Tibial nerve (tissue), 4 donors: ENCODE measurements around the gene SMIM44.

Source experiments
- EP300 ChIP-seq, 2 donors: sonication (generic); formaldehyde crosslinking; IDR thresholded peaks; one replicate each; pipeline ENCODE4 v1.6.1; 2017; ENCODE audit warnings: antibody characterized with exemption in 2 of 2, mild to moderate bottlenecking in 1 of 2
- POLR2A ChIP-seq, 2 donors: fragments of 450-650 bp; IDR thresholded peaks; one replicate each; pipeline ENCODE4 v1.6.1; 2017; ENCODE audit warnings: antibody characterized with exemption in 2 of 2, mild to moderate bottlenecking in 2 of 2, moderate library complexity in 2 of 2
- TF ChIP-seq, protein P1 (sequence below), 5 experiments: fragments of 200-600 bp in 3 of 5; fragments of 450-650 bp in 2 of 5; sonication (generic) in 3 of 5; IDR thresholded peaks; one replicate each; pipeline ENCODE4 v1.5.1; 2016 to 2019; ENCODE audit warnings: antibody characterized with exemption in 5 of 5, mild to moderate bottlenecking in 3 of 5, moderate library complexity in 2 of 5

DNA sequence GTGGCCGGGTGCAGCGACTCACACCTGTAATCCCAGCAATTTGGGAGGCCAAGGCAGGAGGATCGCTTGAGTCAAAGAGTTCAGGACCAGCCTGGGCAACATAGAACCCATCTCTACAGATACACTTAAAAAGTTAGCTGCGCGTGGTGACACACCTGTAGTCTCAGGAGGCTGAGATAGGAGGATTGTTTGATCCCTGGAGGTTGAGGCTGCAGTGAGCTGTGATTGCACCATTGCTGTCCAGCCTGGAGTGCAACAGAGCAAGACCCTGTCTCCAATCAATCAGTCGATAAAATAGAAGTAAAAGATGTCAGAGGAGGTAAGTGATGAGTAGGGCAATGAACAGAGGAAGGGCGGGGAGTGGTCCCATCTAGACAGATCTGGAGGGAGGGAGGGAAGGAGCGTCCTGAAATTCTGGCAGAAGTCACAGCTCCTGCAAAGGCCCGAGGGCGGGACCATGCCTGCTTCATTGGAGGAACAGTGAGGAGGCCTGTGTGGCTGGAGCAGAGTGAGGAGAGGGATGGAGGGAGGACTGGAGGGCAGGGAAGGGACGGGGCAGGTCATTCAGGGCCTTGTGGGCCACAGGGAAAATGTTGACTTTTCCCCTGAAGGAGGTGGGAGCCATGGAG lies 12.6 kb downstream of the SMIM44 start:
- TF ChIP-seq, protein P1, sequence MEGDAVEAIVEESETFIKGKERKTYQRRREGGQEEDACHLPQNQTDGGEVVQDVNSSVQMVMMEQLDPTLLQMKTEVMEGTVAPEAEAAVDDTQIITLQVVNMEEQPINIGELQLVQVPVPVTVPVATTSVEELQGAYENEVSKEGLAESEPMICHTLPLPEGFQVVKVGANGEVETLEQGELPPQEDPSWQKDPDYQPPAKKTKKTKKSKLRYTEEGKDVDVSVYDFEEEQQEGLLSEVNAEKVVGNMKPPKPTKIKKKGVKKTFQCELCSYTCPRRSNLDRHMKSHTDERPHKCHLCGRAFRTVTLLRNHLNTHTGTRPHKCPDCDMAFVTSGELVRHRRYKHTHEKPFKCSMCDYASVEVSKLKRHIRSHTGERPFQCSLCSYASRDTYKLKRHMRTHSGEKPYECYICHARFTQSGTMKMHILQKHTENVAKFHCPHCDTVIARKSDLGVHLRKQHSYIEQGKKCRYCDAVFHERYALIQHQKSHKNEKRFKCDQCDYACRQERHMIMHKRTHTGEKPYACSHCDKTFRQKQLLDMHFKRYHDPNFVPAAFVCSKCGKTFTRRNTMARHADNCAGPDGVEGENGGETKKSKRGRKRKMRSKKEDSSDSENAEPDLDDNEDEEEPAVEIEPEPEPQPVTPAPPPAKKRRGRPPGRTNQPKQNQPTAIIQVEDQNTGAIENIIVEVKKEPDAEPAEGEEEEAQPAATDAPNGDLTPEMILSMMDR (IDR thresholded peaks at IDR 0.05) = no peak
- TF ChIP-seq EP300 (IDR thresholded peaks at IDR 0.05) (no peak), POLR2A (IDR thresholded peaks at IDR 0.05) (no peak)
